Activated CD4-positive, CD25-positive, alpha-beta regulatory T cell treated with anti-CD3 and anti-CD28 coated beads, Interleukin-2, amount 50 U/mL, for 72 hours (primary cell): ENCODE data around the gene XBP1.
"Not testable (repeated sequence)": the region's sequence is repeated elsewhere in the genome, so short reads cannot be mapped to it uniquely, and the experiment has no call there.

Experiments
- DNase-seq: peaks from one replicate; pipeline ENCODE4 v3.0.0; 2021

XBP1 gene

GRCh38 chr22:28817919-28818859 is 17.8 kb upstream of the XBP1 start:
- no peak for DNase-seq

GRCh38 chr22:28817064-28817463 is 16.7 kb upstream of the XBP1 start:
- DNase-seq = no peak

GRCh38 chr22:28815729-28816128 is 15.4 kb upstream of the XBP1 start:
- no peak for DNase-seq

- DNase-seq = no peak
These were observed 14.7 kb upstream of the XBP1 start for GRCh38 chr22:28815111-28815510.

- no peak for DNase-seq
These were observed 13.6 kb upstream of the XBP1 start for GRCh38 chr22:28813772-28814518.

GRCh38 chr22:28812516-28812915 is 12.1 kb upstream of the XBP1 start:
- DNase-seq = no peak

GRCh38 chr22:28810821-28811491 is 10.6 kb upstream of the XBP1 start:
- no peak for DNase-seq

- DNase-seq = no peak
These were observed 8.5 kb upstream of the XBP1 start for GRCh38 chr22:28808716-28809355.

- DNase-seq = not testable (repeated sequence)
These were observed 5.1 kb upstream of the XBP1 start for GRCh38 chr22:28805426-28805825.

- no peak for DNase-seq
These were observed 2.3 kb upstream of the XBP1 start for GRCh38 chr22:28802595-28803123.

GRCh38 chr22:28801845-28802594 is 1.7 kb upstream of the XBP1 start:
- no peak for DNase-seq

GRCh38 chr22:28799606-28800307 is 612 bp downstream of the XBP1 start:
- DNase-seq = no peak

- DNase-seq = no peak
These were observed 1.4 kb downstream of the XBP1 start for GRCh38 chr22:28798810-28799605.

GRCh38 chr22:28795932-28796856 is 4.2 kb downstream of the XBP1 start:
- DNase-seq = no peak

GRCh38 chr22:28795071-28795693 is 5.2 kb downstream of the XBP1 start:
- DNase-seq = no peak

GRCh38 chr22:28793976-28794584 is 6.3 kb downstream of the XBP1 start:
- DNase-seq = no peak

GRCh38 chr22:28792491-28793383 is 7.6 kb downstream of the XBP1 start:
- DNase-seq = no peak
